Measurements from ENCODE around the gene SLC23A2.

DNA sequence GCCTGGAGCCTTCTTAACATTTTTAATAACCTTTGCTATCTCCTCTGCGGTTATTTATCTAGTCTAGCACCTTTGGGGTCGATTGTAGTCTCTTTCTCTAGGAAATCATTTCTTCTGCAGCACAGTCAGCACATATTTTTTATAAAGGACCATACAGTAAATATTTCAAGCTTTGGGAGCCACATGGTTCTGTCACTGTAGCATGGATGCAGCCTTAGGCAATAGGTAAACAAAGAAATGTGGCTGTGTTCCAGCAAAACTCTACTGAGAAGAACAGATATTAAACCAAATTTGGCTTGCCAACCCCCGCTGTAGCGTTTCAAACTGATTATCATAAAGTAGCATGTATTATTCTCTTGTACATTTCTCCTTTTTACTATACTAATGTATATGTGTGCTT is 95.7 kb downstream of the SLC23A2 start:
- TF ChIP-seq CTCF (IDR thresholded peaks at IDR 0.05; ENCODE audit: poor library complexity, severe bottlenecking) = no peak
- no peak for TF ChIP-seq EP300 (conservative IDR thresholded peaks at IDR 0.05; ENCODE audit: poor library complexity, severe bottlenecking)
- TF ChIP-seq RAD21 (conservative IDR thresholded peaks at IDR 0.05) = no peak
- no peak for TF ChIP-seq POLR2AphosphoS5 (IDR thresholded peaks at IDR 0.05)
- TF ChIP-seq EZH2 (IDR thresholded peaks at IDR 0.05; ENCODE audit: borderline replicate concordance, insufficient read depth, low read length, poor library complexity, severe bottlenecking) = no peak

Data from neural cell (in vitro differentiated cells).